Left renal pelvis (tissue), 4 donors: ENCODE measurements around the gene MCCD1. TPM values are rescaled to one million over a fixed set of nuclear protein-coding genes. Genes with fewer than 3 reads are reported as not detected.

ENCODE experiments used
- DNase-seq, 4 donors: peaks; one replicate each; pipeline ENCODE4 v3.0.0-alpha.2; 2013; ENCODE audit warnings: low read depth in 4 of 4, low spot score in 3 of 4
- polyA plus RNA-seq, 4 donors: library from polyadenylated mRNA; unstranded; fragments of 120-200 nt; gene quantifications; one replicate each; pipeline ENCODE4 v1.2.1, GENCODE V29; 2013; ENCODE audit not compliant: insufficient read length in 4 of 4

The MCCD1 gene
- polyA plus RNA-seq, 4 donors, result 0.27 to 18.6 (median 12.8) TPM

GRCh38 chr6:31567531-31568370 lies 39.0 kb downstream of the MCCD1 start:
- no peak for DNase-seq

- DNase-seq, result no peak
These were observed 39.8 kb downstream of the MCCD1 start for GRCh38 chr6:31568537-31568961.

GRCh38 chr6:31569861-31570536 lies 41.2 kb downstream of the MCCD1 start:
- no peak for DNase-seq

- no peak for DNase-seq
These were observed 43.5 kb downstream of the MCCD1 start, which contains the start of gene LTA for GRCh38 chr6:31572041-31572911. TSS of gene LTA (plus strand) at chr6:31572289. CDS start at chr6:31572743, 454 bp downstream.

GRCh38 chr6:31573239-31574105 lies 44.7 kb downstream of the MCCD1 start:
- no peak for DNase-seq

- no peak for DNase-seq
These were observed 45.6 kb downstream of the MCCD1 start for GRCh38 chr6:31574106-31575061.

- DNase-seq, result no peak
These were observed 46.7 kb downstream of the MCCD1 start, which contains the start of gene TNF for GRCh38 chr6:31575335-31575901. TSS of gene TNF (plus strand) at chr6:31575565. CDS start at chr6:31575742, 177 bp downstream.

- no peak for DNase-seq
These were observed 47.4 kb downstream of the MCCD1 start for GRCh38 chr6:31575952-31576685.

- DNase-seq, result no peak
These were observed 48.3 kb downstream of the MCCD1 start for GRCh38 chr6:31576897-31577578.

GRCh38 chr6:31577579-31577966 lies 48.8 kb downstream of the MCCD1 start:
- no peak for DNase-seq

GRCh38 chr6:31578184-31579118 lies 49.7 kb downstream of the MCCD1 start:
- DNase-seq, result no peak

GRCh38 chr6:31579119-31579505 lies 50.4 kb downstream of the MCCD1 start:
- DNase-seq, result no peak
